Middle frontal gyrus (tissue), 1 donor: Measurements from ENCODE around the gene TNFRSF1B.
"Not testable (repeated sequence)": the region's sequence is repeated elsewhere in the genome, so short reads cannot be mapped to it uniquely, and the experiment has no call there.

ENCODE experiments used
- DNase-seq: peaks from one replicate; pipeline ENCODE4 v3.0.0-alpha.2; 2015; ENCODE audit warnings: low spot score; ENCODE audit errors: extremely low spot score

TNFRSF1B gene

GRCh38 chr1:12215118-12215961 is 48.5 kb downstream of the TNFRSF1B start:
- no peak for DNase-seq

GRCh38 chr1:12219800-12220199 is 53.0 kb downstream of the TNFRSF1B start:
- DNase-seq, result no peak

- no peak for DNase-seq
These were observed 54.1 kb downstream of the TNFRSF1B start for GRCh38 chr1:12220890-12221289.

GRCh38 chr1:12222700-12223099 is 55.9 kb downstream of the TNFRSF1B start:
- DNase-seq, result not testable (repeated sequence)

GRCh38 chr1:12224092-12224491 is 57.3 kb downstream of the TNFRSF1B start:
- DNase-seq, result not testable (repeated sequence)

- DNase-seq, result no peak
These were observed 62.2 kb downstream of the TNFRSF1B start for GRCh38 chr1:12228979-12229378.

- no peak for DNase-seq
These were observed 62.6 kb downstream of the TNFRSF1B start for GRCh38 chr1:12229386-12229834.

GRCh38 chr1:12229835-12230548 is 63.2 kb downstream of the TNFRSF1B start, which contains the start of gene VPS13D:
TSS of gene VPS13D (plus strand) at chr1:12230030. CDS start at chr1:12234267, 4,237 bp downstream.
- peak; percentile 62 for DNase-seq

GRCh38 chr1:12230549-12231275 is 63.9 kb downstream of the TNFRSF1B start:
- DNase-seq, result no peak

- DNase-seq, result no peak
These were observed 64.4 kb downstream of the TNFRSF1B start for GRCh38 chr1:12231276-12231595.

- no peak for DNase-seq
These were observed 65.4 kb downstream of the TNFRSF1B start for GRCh38 chr1:12232221-12232620.

GRCh38 chr1:12244078-12244477 is 77.3 kb downstream of the TNFRSF1B start:
- no peak for DNase-seq

GRCh38 chr1:12244585-12244984 is 77.8 kb downstream of the TNFRSF1B start:
- no peak for DNase-seq

- DNase-seq, result no peak
These were observed 78.3 kb downstream of the TNFRSF1B start for GRCh38 chr1:12245116-12245515.

- no peak for DNase-seq
These were observed 78.9 kb downstream of the TNFRSF1B start for GRCh38 chr1:12245733-12246132.

- DNase-seq, result no peak
These were observed 79.8 kb downstream of the TNFRSF1B start for GRCh38 chr1:12246584-12246983.

- DNase-seq, result no peak
These were observed 82.4 kb downstream of the TNFRSF1B start for GRCh38 chr1:12249181-12249580.

GRCh38 chr1:12249748-12250147 is 83.0 kb downstream of the TNFRSF1B start:
- no peak for DNase-seq

- no peak for DNase-seq
These were observed 84.7 kb downstream of the TNFRSF1B start for GRCh38 chr1:12251442-12251841.

- no peak for DNase-seq
These were observed 89.1 kb downstream of the TNFRSF1B start for GRCh38 chr1:12255913-12256312.

- DNase-seq, result no peak
These were observed 91.5 kb downstream of the TNFRSF1B start for GRCh38 chr1:12258272-12258671.
